ENCODE results near the gene RHBDF2.

The RHBDF2 gene
- total RNA-seq, result 36.0 to 224 (median 87.7) reads per million in 18 experiments

GRCh38 chr17:76501018-76501826, at the start of gene RHBDF2:
TSS of gene RHBDF2 (minus strand) at chr17:76501423. CDS start at chr17:76481524, 19,899 bp downstream.
- peak; percentile 88 to 90 for DNase-seq

- DNase-seq, result no peak
These were observed 48.3 kb upstream of the RHBDF2 start for GRCh38 chr17:76549539-76549938.

- DNase-seq, result no peak
These were observed 47.9 kb upstream of the RHBDF2 start for GRCh38 chr17:76549215-76549518.

GRCh38 chr17:76548378-76549214, 47.4 kb upstream of the RHBDF2 start:
- DNase-seq, result no peak

GRCh38 chr17:76547642-76548202, 46.5 kb upstream of the RHBDF2 start:
- no peak for DNase-seq

GRCh38 chr17:76547183-76547641, 46.0 kb upstream of the RHBDF2 start:
- peak; percentile 55 to 63 for DNase-seq

- DNase-seq, result no peak
These were observed 45.4 kb upstream of the RHBDF2 start for GRCh38 chr17:76546556-76547182.

GRCh38 chr17:76545918-76546555, 44.8 kb upstream of the RHBDF2 start:
- DNase-seq, result no peak

GRCh38 chr17:76544546-76545365, 43.5 kb upstream of the RHBDF2 start:
- no peak for DNase-seq

GRCh38 chr17:76543826-76544545, 42.8 kb upstream of the RHBDF2 start:
- no peak for DNase-seq

- DNase-seq, result no peak
These were observed 42.2 kb upstream of the RHBDF2 start for GRCh38 chr17:76543482-76543825.

- DNase-seq, result no peak
These were observed 41.8 kb upstream of the RHBDF2 start for GRCh38 chr17:76542984-76543383.

GRCh38 chr17:76542566-76542971, 41.3 kb upstream of the RHBDF2 start:
- no peak for DNase-seq

- DNase-seq, result no peak
These were observed 40.7 kb upstream of the RHBDF2 start for GRCh38 chr17:76541739-76542454.

- DNase-seq, result peak; percentile 87 to 88
These were observed 39.4 kb upstream of the RHBDF2 start for GRCh38 chr17:76540381-76541300.

- no peak for DNase-seq
These were observed 38.5 kb upstream of the RHBDF2 start, which contains the start of gene PRCD for GRCh38 chr17:76539631-76540271. TSS of gene PRCD (plus strand) at chr17:76540044. CDS start at chr17:76540142, 98 bp downstream.

- no peak for DNase-seq
These were observed 37.8 kb upstream of the RHBDF2 start for GRCh38 chr17:76538941-76539570.

Data from inflammatory macrophage (primary cell).